K562 (cell line): ENCODE measurements around the gene UBE2M. TPM values are rescaled to one million over a fixed set of nuclear protein-coding genes. Genes with fewer than 3 reads are reported as not detected.

Source experiments
- ATF6 ChIP-seq: sonication (generic); formaldehyde crosslinking; IDR thresholded peaks from 2 replicates; pipeline ENCODE4 v1.4.0; 2020; ENCODE audit warnings: mild to moderate bottlenecking, missing genetic modification reagents
- ATF7 ChIP-seq: fragments of 450-650 bp; IDR thresholded peaks from 2 replicates; pipeline ENCODE4 v1.7.1; 2014; ENCODE audit warnings: mild to moderate bottlenecking, moderate library complexity
- GMEB1 ChIP-seq: fragments of 250-450 bp; sonication (Bioruptor Pico); IDR thresholded peaks from 2 replicates; pipeline ENCODE4 v1.4.0; 2020; ENCODE audit warnings: mild to moderate bottlenecking
- MAZ ChIP-seq, 2 experiments: fragments of 450-650 bp in 1 of 2; sonication (generic) in 1 of 2; formaldehyde crosslinking; IDR thresholded peaks in 1 of 2; conservative IDR thresholded peaks in 1 of 2; 2 replicates each; pipeline versions ENCODE4 v1.4.0 to v1.5.0; 2020; ENCODE audit warnings: mild to moderate bottlenecking in 1 of 2, missing genetic modification reagents in 1 of 2
- MTA1 ChIP-seq: fragments of 450-650 bp; IDR thresholded peaks from 2 replicates; pipeline ENCODE4 v1.6.1; 2017; ENCODE audit warnings: borderline replicate concordance
- RBM14 ChIP-seq: fragments of 200-400 bp; formaldehyde crosslinking; IDR thresholded peaks from 2 replicates; pipeline ENCODE4 v1.6.1; 2018; ENCODE audit warnings: low read depth, mild to moderate bottlenecking, low read length, moderate library complexity, borderline replicate concordance; ENCODE audit not compliant: insufficient read depth
- USF1 ChIP-seq: sonication (generic); formaldehyde crosslinking; IDR thresholded peaks from 2 replicates; pipeline ENCODE4 v1.9.0; 2022; ENCODE audit warnings: mild to moderate bottlenecking, missing genetic modification reagents
- ZNF184 ChIP-seq: sonication (generic); formaldehyde crosslinking; IDR thresholded peaks from 2 replicates; pipeline ENCODE4 v1.5.0; 2020; ENCODE audit warnings: missing genetic modification reagents
- ZNF609 ChIP-seq: sonication (generic); formaldehyde crosslinking; IDR thresholded peaks from 2 replicates; pipeline ENCODE4 v1.8.1; 2023; ENCODE audit warnings: missing genetic modification reagents, mild to moderate bottlenecking, borderline replicate concordance
- polyA plus RNA-seq, 8 experiments: library from polyadenylated mRNA; depleted of rRNA in 4 of 8; stranded (reverse) in 5 of 8; unstranded in 3 of 8; fragments of >200 nt; fragmentation: Nextera tagmentation in 2 of 8; fragmentation: Illumina TruSeq in 1 of 8; extraction: Ambion mirVana in 2 of 8; extraction: Trizol in 1 of 8; gene quantifications; 2 replicates each; pipeline versions ENCODE4 v1.2.1 to v1.2.3, GENCODE V29; 2011 to 2014; ENCODE audit warnings: inconsistent platforms in 1 of 8, missing spikeins in 1 of 8
- total RNA-seq, 7 experiments: library from RNA; depleted of rRNA in 6 of 7; stranded (reverse); fragments of >200 nt in 6 of 7; fragmentation: Illumina TruSeq in 2 of 7; extraction: Trizol in 2 of 7; gene quantifications; 2 replicates each; pipeline versions ENCODE4 v1.2.1 to v1.2.3, GENCODE V29; 2011 to 2021; ENCODE audit warnings: low replicate concordance in 1 of 7
- TF ChIP-seq, protein P1 (sequence below): sonication (generic); formaldehyde crosslinking; IDR thresholded peaks from 2 replicates; pipeline ENCODE4 v1.8.1; 2023; ENCODE audit warnings: mild to moderate bottlenecking, missing genetic modification reagents

UBE2M gene
- total and polyA plus RNA-seq, 9 of the 15 experiments (the other 6 are each of a cell fraction or from before 2014, with no cell fraction given): 0.92 to 163 (median 85.7) TPM

DNA sequence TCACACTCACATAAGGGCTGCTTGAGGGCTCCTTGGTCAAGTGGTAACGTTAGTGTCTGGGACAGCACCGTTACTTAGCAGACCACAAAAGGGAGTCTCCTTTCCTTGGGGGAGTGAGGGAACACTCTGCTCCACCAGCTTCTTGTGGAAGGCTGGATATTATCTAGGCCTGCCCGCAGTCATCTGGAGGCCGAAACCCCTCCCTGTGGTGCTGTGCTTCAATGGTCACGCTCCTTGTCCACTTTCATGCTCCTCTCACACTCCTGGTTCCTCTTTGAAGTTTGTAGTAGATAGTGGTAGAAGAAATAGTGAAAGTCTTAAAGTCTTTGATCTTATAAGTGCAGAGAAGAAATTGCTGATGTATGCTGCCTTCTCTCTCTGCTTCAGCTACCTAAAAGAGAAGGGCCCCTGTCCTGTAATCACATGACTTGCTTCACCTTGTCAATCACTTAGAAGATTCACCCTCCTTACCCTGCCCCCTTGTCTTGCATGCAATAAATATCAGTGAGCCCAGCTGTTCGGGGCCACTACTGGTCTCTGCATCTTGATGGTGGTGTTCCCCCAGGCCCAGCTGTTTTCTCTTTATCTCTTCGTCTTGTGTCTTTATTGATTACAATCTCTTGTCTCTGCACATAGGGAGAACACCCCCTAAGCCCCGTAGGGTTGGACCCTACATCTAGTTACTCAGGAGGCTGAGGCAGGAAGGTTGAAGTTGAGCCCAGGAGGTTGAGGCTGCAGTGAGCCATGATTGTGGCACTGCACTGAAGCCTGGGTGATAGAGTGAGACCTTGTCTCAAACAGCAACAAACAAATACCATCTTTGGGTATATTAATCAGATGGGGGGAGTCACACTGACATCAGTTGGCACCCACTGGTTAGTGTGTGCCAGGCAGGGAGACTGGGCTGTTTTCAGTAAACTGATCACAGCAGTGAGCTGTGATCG, 26.4 kb upstream of the UBE2M start (continued):
- TF ChIP-seq ZNF609: peak; percentile 68; the same call in 1 of the 2 replicates
- TF ChIP-seq GMEB1 (CRISPR knock-in tag): no peak
- TF ChIP-seq MTA1: no peak
- no peak for TF ChIP-seq RBM14
- peak; percentile 41; the same call in 1 of the 2 replicates for TF ChIP-seq ATF7
- TF ChIP-seq MAZ (CRISPR knock-in tag; conservative IDR thresholded peaks at IDR 0.05 in 1 of 2, IDR thresholded peaks at IDR 0.05 in 1 of 2): peak; percentile 78 to 79
- TF ChIP-seq, protein P1, sequence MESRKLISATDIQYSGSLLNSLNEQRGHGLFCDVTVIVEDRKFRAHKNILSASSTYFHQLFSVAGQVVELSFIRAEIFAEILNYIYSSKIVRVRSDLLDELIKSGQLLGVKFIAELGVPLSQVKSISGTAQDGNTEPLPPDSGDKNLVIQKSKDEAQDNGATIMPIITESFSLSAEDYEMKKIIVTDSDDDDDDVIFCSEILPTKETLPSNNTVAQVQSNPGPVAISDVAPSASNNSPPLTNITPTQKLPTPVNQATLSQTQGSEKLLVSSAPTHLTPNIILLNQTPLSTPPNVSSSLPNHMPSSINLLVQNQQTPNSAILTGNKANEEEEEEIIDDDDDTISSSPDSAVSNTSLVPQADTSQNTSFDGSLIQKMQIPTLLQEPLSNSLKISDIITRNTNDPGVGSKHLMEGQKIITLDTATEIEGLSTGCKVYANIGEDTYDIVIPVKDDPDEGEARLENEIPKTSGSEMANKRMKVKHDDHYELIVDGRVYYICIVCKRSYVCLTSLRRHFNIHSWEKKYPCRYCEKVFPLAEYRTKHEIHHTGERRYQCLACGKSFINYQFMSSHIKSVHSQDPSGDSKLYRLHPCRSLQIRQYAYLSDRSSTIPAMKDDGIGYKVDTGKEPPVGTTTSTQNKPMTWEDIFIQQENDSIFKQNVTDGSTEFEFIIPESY (CRISPR knock-in tag): no peak
- TF ChIP-seq USF1 (CRISPR knock-in tag): peak; percentile 48; the same call in 1 of the 2 replicates
- no peak for TF ChIP-seq ZNF184
- no peak for TF ChIP-seq ATF6 (CRISPR knock-in tag)
